ENCODE results near the gene MTG1.
A peak's percentile ranks its signal among the peaks of the same experiment; 100 is the strongest.
"Not testable (repeated sequence)": the region's sequence is repeated elsewhere in the genome, so short reads cannot be mapped to it uniquely, and the experiment has no call there.

MTG1 gene

DNA sequence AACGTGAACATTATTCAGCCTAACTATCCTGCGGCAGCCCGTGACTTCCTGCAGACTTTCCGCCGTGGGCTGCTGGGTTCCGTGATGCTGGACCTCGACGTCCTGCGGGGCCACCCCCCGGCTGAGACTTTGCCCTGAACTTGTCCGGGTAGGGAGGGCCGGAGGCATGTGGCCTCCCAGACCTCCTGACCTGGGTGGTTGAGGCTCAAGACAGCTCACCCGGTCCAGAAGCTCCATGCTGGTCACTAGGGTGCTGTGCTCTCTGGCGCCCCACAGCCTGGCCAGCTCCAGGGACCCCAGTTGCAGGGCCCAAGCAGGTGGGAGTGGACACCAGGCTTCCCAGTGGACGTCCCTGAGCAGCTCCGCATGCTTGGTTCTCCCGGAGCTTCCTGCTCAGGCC, 26.1 kb downstream of the MTG1 start:
- DNase-seq (ENCODE audit: extremely low spot score), result no peak
- ChIA-PET POLR2A (no interaction called here), CTCF (interaction anchor here (1.1 kb wide), 1 partner anchor 17 kb away, joined by 3 read pairs; no protein-coding TSS in a partner anchor)
- TF ChIP-seq TARDBP (IDR thresholded peaks at IDR 0.05), result no peak
- no peak for TF ChIP-seq BHLHE40 (IDR thresholded peaks at IDR 0.05; ENCODE audit: borderline replicate concordance)
- TF ChIP-seq LEF1 (IDR thresholded peaks at IDR 0.05; ENCODE audit: borderline replicate concordance), result no peak
- no peak for TF ChIP-seq FOXK2 (IDR thresholded peaks at IDR 0.05)
- TF ChIP-seq HDGF (IDR thresholded peaks at IDR 0.05; ENCODE audit: borderline replicate concordance), result no peak
- no peak for TF ChIP-seq PKNOX1 (IDR thresholded peaks at IDR 0.05)
- no peak for TF ChIP-seq FOXA1 (IDR thresholded peaks at IDR 0.05)
- TF ChIP-seq FOXM1 (IDR thresholded peaks at IDR 0.05; ENCODE audit: borderline replicate concordance), result no peak
- TF ChIP-seq ARNT (IDR thresholded peaks at IDR 0.05), result no peak
- TF ChIP-seq ELF4 (IDR thresholded peaks at IDR 0.05), result no peak
- no peak for TF ChIP-seq SP1 (IDR thresholded peaks at IDR 0.05)
- TF ChIP-seq ZNF384 (IDR thresholded peaks at IDR 0.05), result no peak
- no peak for TF ChIP-seq NFRKB (IDR thresholded peaks at IDR 0.05)
- no peak for TF ChIP-seq L3MBTL2 (conservative IDR thresholded peaks at IDR 0.05)
- no peak for TF ChIP-seq SUZ12 (IDR thresholded peaks at IDR 0.05)
- no peak for TF ChIP-seq CTBP1 (IDR thresholded peaks at IDR 0.05; ENCODE audit: borderline replicate concordance)

DNA sequence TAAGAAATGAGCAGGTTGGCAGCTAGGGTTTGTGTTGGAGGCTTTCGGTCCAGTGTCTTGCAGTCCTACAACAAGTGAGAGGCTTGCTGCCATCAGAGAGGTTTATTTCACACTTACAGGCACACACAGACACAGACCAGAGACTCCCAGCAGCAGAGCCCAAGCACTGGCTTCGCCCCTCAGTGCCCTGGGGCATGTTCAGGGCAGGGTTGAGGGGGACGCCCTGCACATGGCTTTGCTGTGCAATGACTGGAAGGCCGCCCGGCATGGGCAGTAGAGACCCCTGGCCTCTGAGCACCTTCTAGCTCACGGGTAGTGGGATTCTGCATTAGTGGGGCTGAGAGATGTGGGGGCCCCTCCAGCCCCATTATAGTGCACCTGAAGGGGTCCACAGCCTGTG, 26.6 kb downstream of the MTG1 start:
- POLR2A ChIA-PET, result no interaction called here
- no peak for DNase-seq (ENCODE audit: extremely low spot score)
- TF ChIP-seq CTBP1 (IDR thresholded peaks at IDR 0.05; ENCODE audit: borderline replicate concordance), result no peak
- no peak for TF ChIP-seq ARNT (IDR thresholded peaks at IDR 0.05)
- no peak for TF ChIP-seq FOXK2 (IDR thresholded peaks at IDR 0.05)
- TF ChIP-seq BHLHE40 (IDR thresholded peaks at IDR 0.05; ENCODE audit: borderline replicate concordance), result no peak
- no peak for TF ChIP-seq FOXA1 (IDR thresholded peaks at IDR 0.05)
- no peak for TF ChIP-seq HDGF (IDR thresholded peaks at IDR 0.05; ENCODE audit: borderline replicate concordance)
- TF ChIP-seq LEF1 (IDR thresholded peaks at IDR 0.05; ENCODE audit: borderline replicate concordance), result no peak
- TF ChIP-seq NFRKB (IDR thresholded peaks at IDR 0.05), result no peak
- CTCF ChIA-PET, result interaction anchor here (1.1 kb wide), 1 partner anchor 17 kb away, joined by 3 read pairs; no protein-coding TSS in a partner anchor

DNA sequence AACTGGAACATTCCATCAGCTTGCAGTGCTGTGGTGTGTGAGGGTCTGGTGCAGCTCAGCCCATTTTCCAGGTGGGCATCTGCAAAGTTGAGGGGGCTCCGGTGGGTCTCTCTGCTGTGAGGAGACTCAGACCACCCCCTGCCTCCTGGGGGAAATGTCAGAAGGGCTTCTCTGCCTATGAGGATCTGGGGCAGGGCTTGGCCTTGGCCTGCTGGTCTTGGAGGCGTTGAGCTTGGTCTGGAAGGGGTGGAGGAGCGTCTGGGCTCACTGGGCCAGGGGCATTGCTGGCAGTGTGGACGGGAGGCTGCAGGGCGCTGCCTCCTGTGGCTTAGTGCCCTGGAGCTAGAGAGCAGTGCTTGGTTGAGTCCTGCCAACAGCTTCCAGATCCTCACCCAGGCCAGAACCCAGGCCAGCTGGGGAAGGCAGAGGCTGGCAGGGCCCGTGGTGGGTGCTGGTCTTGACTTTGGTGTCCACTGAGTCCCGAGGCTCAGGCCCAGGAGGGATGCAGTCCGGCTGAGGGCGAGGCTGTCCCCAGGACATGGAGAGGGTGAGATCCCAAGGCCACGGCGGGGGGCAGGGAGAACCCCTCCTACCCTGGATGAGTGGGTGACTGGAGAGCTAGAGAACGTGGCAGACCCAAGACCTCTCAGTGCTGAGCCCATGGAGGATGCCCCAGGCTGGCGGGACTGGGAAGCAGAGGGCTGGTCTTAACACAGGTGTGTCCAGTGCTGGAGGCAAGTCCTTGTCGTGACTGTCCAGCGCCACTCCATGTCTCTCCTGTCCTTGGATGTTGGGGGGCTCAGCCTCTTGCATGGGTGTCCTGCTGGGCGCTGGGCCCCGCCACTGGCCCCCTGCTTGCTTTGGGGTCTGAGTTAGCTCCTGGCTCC, 27.6 kb downstream of the MTG1 start:
- CTCF ChIA-PET, result no interaction called here
- no peak for DNase-seq (ENCODE audit: extremely low spot score)
- TF ChIP-seq TARDBP (IDR thresholded peaks at IDR 0.05), result no peak
- POLR2A ChIA-PET, result interaction anchor here (0.5 kb wide), 1 partner anchor 17 kb away, joined by 5 read pairs; no protein-coding TSS in a partner anchor

- ChIA-PET POLR2A (no interaction called here), CTCF (no interaction called here)
- TF ChIP-seq TARDBP (IDR thresholded peaks at IDR 0.05) (no peak), SUZ12 (IDR thresholded peaks at IDR 0.05) (no peak), FOXA1 (IDR thresholded peaks at IDR 0.05) (no peak), BHLHE40 (IDR thresholded peaks at IDR 0.05; ENCODE audit: borderline replicate concordance) (no peak), ELF4 (IDR thresholded peaks at IDR 0.05) (no peak), FOXM1 (IDR thresholded peaks at IDR 0.05; ENCODE audit: borderline replicate concordance) (no peak), FOXK2 (IDR thresholded peaks at IDR 0.05) (no peak), LEF1 (IDR thresholded peaks at IDR 0.05; ENCODE audit: borderline replicate concordance) (no peak), CTBP1 (IDR thresholded peaks at IDR 0.05; ENCODE audit: borderline replicate concordance) (no peak), SP1 (IDR thresholded peaks at IDR 0.05) (no peak), PKNOX1 (IDR thresholded peaks at IDR 0.05) (no peak), ARNT (IDR thresholded peaks at IDR 0.05) (no peak), L3MBTL2 (conservative IDR thresholded peaks at IDR 0.05) (no peak), ZNF384 (IDR thresholded peaks at IDR 0.05) (no peak), HDGF (IDR thresholded peaks at IDR 0.05; ENCODE audit: borderline replicate concordance) (no peak), NFRKB (IDR thresholded peaks at IDR 0.05) (no peak)
- peak; percentile 4 for DNase-seq (ENCODE audit: extremely low spot score)
Observed at GRCh38 chr10:133422223-133422806, 28.4 kb downstream of the MTG1 start.

DNA sequence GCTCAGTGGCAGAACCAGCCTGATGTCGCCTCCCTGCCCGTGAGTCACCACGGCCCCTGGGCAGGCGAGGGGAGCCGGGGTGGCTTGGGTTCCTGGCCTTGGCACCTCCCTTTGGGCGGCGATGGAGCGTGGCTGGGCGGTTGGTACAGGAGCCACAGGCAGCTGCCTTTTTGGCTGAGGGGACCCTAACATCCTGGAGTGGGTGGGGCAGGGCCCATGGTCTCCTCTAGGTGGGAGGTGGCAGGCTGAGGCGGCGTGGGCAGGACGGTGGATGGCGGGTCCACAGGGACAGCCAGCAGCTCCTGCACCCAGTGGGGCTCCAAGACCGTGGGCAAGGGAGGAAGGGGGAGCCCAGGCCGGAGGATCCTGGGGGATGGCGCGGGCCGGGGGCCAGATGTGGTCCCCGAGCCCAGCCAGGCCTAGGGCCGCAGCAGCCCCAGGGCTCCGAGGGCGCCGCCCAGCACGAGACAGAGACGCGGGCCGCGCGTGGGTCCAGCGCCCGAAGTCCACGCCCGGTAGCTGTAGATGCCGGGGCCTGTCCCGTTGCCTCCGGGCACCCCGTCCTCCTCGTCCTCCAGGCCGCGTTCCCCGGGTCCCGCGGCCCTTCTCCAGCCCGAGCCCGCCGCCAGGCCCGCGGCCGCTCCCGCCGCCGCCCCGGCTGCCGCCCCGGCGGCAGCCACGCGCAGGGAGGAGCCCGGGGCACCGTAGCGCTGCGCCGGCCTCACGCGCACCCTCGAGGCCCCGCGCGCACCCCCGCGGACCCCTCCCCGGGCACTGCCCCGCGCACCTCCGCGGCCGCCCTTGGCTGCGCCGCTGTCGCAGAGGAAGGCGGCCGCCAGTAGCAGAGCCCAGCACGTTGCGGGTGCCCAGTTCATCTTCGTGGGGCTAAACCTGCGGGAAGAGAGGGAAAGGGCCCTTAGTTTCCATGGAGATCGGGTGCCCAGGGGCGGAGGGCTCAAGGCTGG, 29.1 kb downstream of the MTG1 start:
- ChIA-PET CTCF (no interaction called here), POLR2A (no interaction called here)
- TF ChIP-seq FOXM1 (IDR thresholded peaks at IDR 0.05; ENCODE audit: borderline replicate concordance) (no peak), CTBP1 (IDR thresholded peaks at IDR 0.05; ENCODE audit: borderline replicate concordance) (no peak), LEF1 (IDR thresholded peaks at IDR 0.05; ENCODE audit: borderline replicate concordance) (no peak), TARDBP (IDR thresholded peaks at IDR 0.05) (no peak), BHLHE40 (IDR thresholded peaks at IDR 0.05; ENCODE audit: borderline replicate concordance) (no peak), ELF4 (IDR thresholded peaks at IDR 0.05) (no peak), HDGF (IDR thresholded peaks at IDR 0.05; ENCODE audit: borderline replicate concordance) (no peak), FOXK2 (IDR thresholded peaks at IDR 0.05) (no peak), NFRKB (IDR thresholded peaks at IDR 0.05) (no peak), PKNOX1 (IDR thresholded peaks at IDR 0.05) (no peak), FOXA1 (IDR thresholded peaks at IDR 0.05) (no peak), ZNF384 (IDR thresholded peaks at IDR 0.05) (no peak), SP1 (IDR thresholded peaks at IDR 0.05) (no peak), ARNT (IDR thresholded peaks at IDR 0.05) (no peak), L3MBTL2 (conservative IDR thresholded peaks at IDR 0.05) (no peak), SUZ12 (IDR thresholded peaks at IDR 0.05) (no peak)
- no peak for DNase-seq (ENCODE audit: extremely low spot score)

DNA sequence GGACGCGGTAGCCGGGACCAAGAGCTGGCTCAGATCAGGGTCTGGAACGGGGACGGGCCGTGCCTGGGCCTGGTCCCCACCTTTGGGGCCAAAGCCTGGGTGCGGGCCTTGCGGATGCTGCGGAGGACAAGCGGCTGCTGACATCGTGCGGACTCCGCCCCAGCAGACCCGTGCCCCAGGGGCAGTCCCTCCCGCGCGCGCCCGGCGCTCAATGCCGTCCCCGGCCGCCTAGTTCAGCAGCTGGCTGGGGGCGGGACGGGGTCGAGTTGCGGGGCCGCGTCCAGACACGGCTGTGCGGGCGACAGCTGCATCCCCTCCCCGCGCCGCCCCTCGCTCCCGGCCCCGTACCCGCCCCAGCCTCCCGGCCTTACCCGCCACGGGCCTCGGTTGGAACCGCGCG, 30.1 kb downstream of the MTG1 start:
- CTCF ChIA-PET; DNase-seq (ENCODE audit: extremely low spot score); POLR2A ChIA-PET: not testable (repeated sequence)

DNA sequence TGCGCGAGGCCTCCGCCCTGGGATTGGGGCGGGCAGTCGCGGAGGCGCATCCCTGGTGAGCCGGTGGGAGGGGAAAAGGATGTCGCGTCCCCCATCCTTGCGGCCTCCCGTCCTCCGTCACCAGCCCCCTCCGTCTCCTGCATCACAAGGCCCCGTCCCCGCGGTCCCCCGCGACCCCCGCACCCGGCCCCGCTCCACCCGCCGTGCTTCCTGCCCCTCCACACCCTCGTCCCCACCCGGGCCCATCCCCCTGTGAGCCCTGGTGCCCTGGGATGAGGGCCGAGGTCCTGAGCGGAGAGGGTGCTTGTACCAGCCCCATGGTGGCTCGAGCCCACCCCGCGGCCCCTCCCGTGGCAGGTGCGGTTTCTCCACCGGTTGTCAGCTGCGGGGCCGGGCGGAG, 30.6 kb downstream of the MTG1 start, which contains the start of gene SPRN:
SPRN (minus strand) TSS at position 25 of the 400 bp plus-strand sequence. CDS start 944 bp downstream, outside the sequence.
- CTCF ChIA-PET, POLR2A ChIA-PET: not testable (repeated sequence)

DNA sequence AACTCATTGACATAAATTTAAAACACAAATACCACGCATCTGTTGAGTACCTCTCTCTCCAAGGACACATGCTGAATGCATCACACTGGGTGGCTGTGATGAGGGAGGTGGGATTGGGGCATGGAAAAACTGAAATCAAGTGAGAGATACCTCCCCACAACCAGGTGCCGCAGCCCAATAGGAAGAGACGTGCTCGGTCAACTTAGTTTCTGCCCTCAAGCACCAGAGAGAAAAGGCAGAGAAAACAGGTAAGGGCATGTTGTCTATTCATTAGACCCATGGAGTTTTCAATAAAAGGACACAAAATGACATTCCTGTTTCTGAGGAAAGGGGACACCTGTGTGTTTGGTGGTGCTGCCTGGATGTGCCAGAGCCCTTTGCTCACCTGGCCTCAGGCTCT, 35.6 kb downstream of the MTG1 start:
- CTCF ChIA-PET; DNase-seq (ENCODE audit: extremely low spot score); POLR2A ChIA-PET: not testable (repeated sequence)

More for the DNA sequence above, 30.6 kb downstream of the MTG1 start, which contains the start of gene SPRN:
- not testable (repeated sequence) for DNase-seq (ENCODE audit: extremely low spot score)

All from HEK293T (cell line).